GM19099 (cell line): Measurements from ENCODE around the gene SDHAF1.

Source experiments
- POLR2A ChIP-seq: IDR thresholded peaks from 3 replicates; pipeline ENCODE4 v1.6.1; 2011; ENCODE audit warnings: low read depth; ENCODE audit not compliant: insufficient read length; ENCODE audit errors: extremely low read depth

The SDHAF1 gene

GRCh38 chr19:35983177-35983576 lies 11.8 kb upstream of the SDHAF1 start:
- TF ChIP-seq POLR2A = no peak

- no peak for TF ChIP-seq POLR2A
Measured at GRCh38 chr19:35986111-35986510, 8.9 kb upstream of the SDHAF1 start.

- no peak for TF ChIP-seq POLR2A
Measured at GRCh38 chr19:35986664-35987570, 8.1 kb upstream of the SDHAF1 start.

- TF ChIP-seq POLR2A = no peak
Measured at GRCh38 chr19:35987571-35987896, 7.5 kb upstream of the SDHAF1 start.

- TF ChIP-seq POLR2A = no peak
Measured at GRCh38 chr19:35988824-35989223, 6.2 kb upstream of the SDHAF1 start.

GRCh38 chr19:35990156-35990555 lies 4.8 kb upstream of the SDHAF1 start:
- TF ChIP-seq POLR2A = no peak

GRCh38 chr19:35990771-35991730 lies 3.9 kb upstream of the SDHAF1 start:
- no peak for TF ChIP-seq POLR2A

GRCh38 chr19:35991731-35992450 lies 3.1 kb upstream of the SDHAF1 start:
- no peak for TF ChIP-seq POLR2A

- TF ChIP-seq POLR2A = no peak
Measured at GRCh38 chr19:35992907-35993765, 1.9 kb upstream of the SDHAF1 start.

- TF ChIP-seq POLR2A = no peak
Measured at GRCh38 chr19:35993923-35994598, 927 bp upstream of the SDHAF1 start.

- no peak for TF ChIP-seq POLR2A
Measured at GRCh38 chr19:35996777-35997176, 1.8 kb downstream of the SDHAF1 start.

- no peak for TF ChIP-seq POLR2A
Measured at GRCh38 chr19:36001605-36002004, 6.6 kb downstream of the SDHAF1 start.

- no peak for TF ChIP-seq POLR2A
Measured at GRCh38 chr19:36003284-36003683, 8.3 kb downstream of the SDHAF1 start.

- no peak for TF ChIP-seq POLR2A
Measured at GRCh38 chr19:36006955-36007354, 12.0 kb downstream of the SDHAF1 start.
